Thymus (tissue), 11 donors: ENCODE results near the gene UBQLN1. TPM values are rescaled to one million over a fixed set of nuclear protein-coding genes. Genes with fewer than 3 reads are reported as not detected.

Experiments
- DNase-seq, 9 donors: peaks; one replicate each; pipeline ENCODE4 v3.0.0-alpha.2; 2013; ENCODE audit warnings: low spot score in 9 of 9, low read depth in 6 of 9, missing footprints in 1 of 9
- H3K27ac ChIP-seq, 2 donors: one replicate each; pipeline ENCODE4 v1.5.1; 2013; ENCODE audit warnings: control low read depth in 1 of 2, low read depth in 1 of 2, low read length in 1 of 2, mild to moderate bottlenecking in 1 of 2, moderate library complexity in 1 of 2
- H3K27me3 ChIP-seq, 2 donors: one replicate each; pipeline ENCODE4 v1.5.1; 2013; ENCODE audit warnings: low read length in 1 of 2; ENCODE audit not compliant: control insufficient read depth in 2 of 2, insufficient read depth in 1 of 2
- H3K36me3 ChIP-seq, 2 donors: one replicate each; pipeline ENCODE4 v1.5.1; 2013; ENCODE audit warnings: low read length in 1 of 2, mild to moderate bottlenecking in 1 of 2, moderate library complexity in 1 of 2; ENCODE audit not compliant: control insufficient read depth in 2 of 2, insufficient read depth in 2 of 2
- H3K4me1 ChIP-seq, 2 donors: one replicate each; pipeline ENCODE4 v1.5.1; 2013; ENCODE audit warnings: low read length in 2 of 2; ENCODE audit not compliant: control insufficient read depth in 2 of 2, insufficient read depth in 2 of 2
- H3K4me3 ChIP-seq, 2 donors: one replicate each; pipeline ENCODE4 v1.5.1; 2013; ENCODE audit warnings: low read length in 2 of 2, control low read depth in 1 of 2, mild to moderate bottlenecking in 1 of 2
- H3K9me3 ChIP-seq, 2 donors: one replicate each; pipeline ENCODE4 v1.5.1; 2013; ENCODE audit warnings: low read length in 1 of 2, mild to moderate bottlenecking in 1 of 2; ENCODE audit not compliant: control insufficient read depth in 2 of 2, insufficient read depth in 1 of 2
- WGBS: extraction: QIAGEN DNeasy Blood & Tissue Kit; methylation state at CpG from one replicate; pipeline ENCODE4 v1.1.7; 2013; 5-methylcytosine and 5-hydroxymethylcytosine counted together
- polyA plus RNA-seq: library from polyadenylated mRNA; stranded (reverse); fragments of 200-250 nt; gene quantifications from one replicate; pipeline ENCODE4 v1.2.3, GENCODE V29; 2013
- total RNA-seq: library from RNA; stranded (reverse); fragments of 120-200 nt; gene quantifications from one replicate; pipeline ENCODE4 v1.2.4, GENCODE V29; 2013
- donor health status: healthy.

Gene UBQLN1
- total and polyA plus RNA-seq, 2 donors, result 52.0 to 80.6 TPM

- DNase-seq, result no peak
- Histone ChIP-seq H3K27me3 (no peaks in the 10 kb centered on the region), H3K4me1 (no peaks in the 10 kb centered on the region), H3K36me3 (peaks cover 39 to 70% of the 10 kb centered on the region in 2 donors), H3K4me3 (no peak overlapping the region), H3K9me3 (no peaks in the 10 kb centered on the region), H3K27ac (no peak overlapping the region)
- WGBS, result 98% methylated on average over 1 of the region's 1 CpG
Observed at GRCh38 chr9:83675466-83675865, 32.3 kb downstream of the UBQLN1 start.

GRCh38 chr9:83671451-83671850 lies 36.3 kb downstream of the UBQLN1 start:
- H3K27me3 ChIP-seq, result no peaks in the 10 kb centered on the region
- DNase-seq, result no peak
- H3K9me3 ChIP-seq, result no peaks in the 10 kb centered on the region
- 99% methylated on average over 1 of the region's 1 CpG for WGBS
- peaks cover 25 to 58% of the 10 kb centered on the region in 2 donors for H3K36me3 ChIP-seq
- no peak overlapping the region for H3K27ac ChIP-seq
- H3K4me1 ChIP-seq, result no peaks in the 10 kb centered on the region
- no peak overlapping the region for H3K4me3 ChIP-seq

GRCh38 chr9:83670381-83670780 lies 37.4 kb downstream of the UBQLN1 start:
- Histone ChIP-seq H3K36me3 (peaks cover 25 to 62% of the 10 kb centered on the region in 2 donors), H3K4me3 (no peak overlapping the region), H3K9me3 (no peaks in the 10 kb centered on the region), H3K27me3 (no peaks in the 10 kb centered on the region), H3K27ac (no peak overlapping the region), H3K4me1 (no peaks in the 10 kb centered on the region)
- no peak for DNase-seq
- WGBS, result 97% methylated on average over 5 of the region's 5 CpGs

GRCh38 chr9:83669067-83669466 lies 38.7 kb downstream of the UBQLN1 start:
- WGBS, result 100% methylated on average over 1 of the region's 1 CpG
- H3K36me3 ChIP-seq, result peaks cover 32 to 65% of the 10 kb centered on the region in 2 donors

GRCh38 chr9:83665580-83666200 lies 42.1 kb downstream of the UBQLN1 start:
- no peak for DNase-seq
- 76% methylated on average over 5 of the region's 5 CpGs for WGBS
- H3K9me3 ChIP-seq, result no peaks in the 10 kb centered on the region
- no peak overlapping the region for H3K27ac ChIP-seq
- H3K4me3 ChIP-seq, result no peak overlapping the region
- no peaks in the 10 kb centered on the region for H3K27me3 ChIP-seq
- H3K36me3 ChIP-seq, result peaks cover 18 to 68% of the 10 kb centered on the region in 2 donors
- no peaks in the 10 kb centered on the region for H3K4me1 ChIP-seq

More at GRCh38 chr9:83669067-83669466, 38.7 kb downstream of the UBQLN1 start:
- Histone ChIP-seq H3K9me3 (no peaks in the 10 kb centered on the region), H3K4me3 (no peak overlapping the region), H3K4me1 (no peaks in the 10 kb centered on the region), H3K27ac (no peak overlapping the region), H3K27me3 (no peaks in the 10 kb centered on the region)
- no peak for DNase-seq

- Histone ChIP-seq H3K36me3 (peaks cover 26 to 69% of the 10 kb centered on the region in 2 donors), H3K9me3 (no peaks in the 10 kb centered on the region), H3K27me3 (no peaks in the 10 kb centered on the region), H3K27ac (no peak overlapping the region), H3K4me3 (no peak overlapping the region), H3K4me1 (no peaks in the 10 kb centered on the region)
- no peak for DNase-seq
- WGBS, result 97% methylated on average over 3 of the region's 3 CpGs
Observed at GRCh38 chr9:83662933-83663332, 44.8 kb downstream of the UBQLN1 start.

GRCh38 chr9:83656952-83657351 lies 50.8 kb downstream of the UBQLN1 start:
- 88% methylated on average over 6 of the region's 6 CpGs for WGBS
- Histone ChIP-seq H3K9me3 (no peaks in the 10 kb centered on the region), H3K36me3 (peaks cover 35 to 53% of the 10 kb centered on the region in 2 donors), H3K4me1 (no peaks in the 10 kb centered on the region), H3K27ac (no peak overlapping the region), H3K4me3 (no peak overlapping the region), H3K27me3 (no peaks in the 10 kb centered on the region)
- no peak for DNase-seq

- Histone ChIP-seq H3K9me3 (no peaks in the 10 kb centered on the region), H3K36me3 (peaks cover 30 to 52% of the 10 kb centered on the region in 2 donors), H3K27me3 (no peaks in the 10 kb centered on the region), H3K4me1 (no peaks in the 10 kb centered on the region), H3K4me3 (no peak overlapping the region), H3K27ac (no peak overlapping the region)
- WGBS, result 98% methylated on average over 2 of the region's 2 CpGs
- DNase-seq, result no peak
Observed at GRCh38 chr9:83656032-83656680, 51.6 kb downstream of the UBQLN1 start.

- Histone ChIP-seq H3K27ac (no peak overlapping the region), H3K36me3 (peaks cover 30 to 49% of the 10 kb centered on the region in 2 donors), H3K4me1 (no peaks in the 10 kb centered on the region), H3K4me3 (no peak overlapping the region), H3K9me3 (no peaks in the 10 kb centered on the region), H3K27me3 (no peaks in the 10 kb centered on the region)
- 73% methylated on average over 1 of the region's 1 CpG for WGBS
- DNase-seq, result no peak
Observed at GRCh38 chr9:83655433-83655832, 52.3 kb downstream of the UBQLN1 start.
